GM13977 (cell line): ENCODE results near the gene CACNA2D3.

Experiments used
- DNase-seq: peaks from one replicate; pipeline ENCODE4 v3.0.0; 2012; ENCODE audit warnings: low spot score
- in situ Hi-C: fragments of 300-500 bp; cut with MboI; formaldehyde crosslinking; loops from one replicate; pipeline ENCODE4 v1.12.0; 2022; ENCODE audit warnings: low sequenced_read_pairs, low pct_unique_long_range_greater_than_20kb, mixed read lengths, inconsistent platforms; ENCODE audit not compliant: unreplicated experiment
- TF ChIP-seq, protein P1 (sequence below): IDR thresholded peaks from 2 replicates; pipeline ENCODE4 v1.5.1; 2012; ENCODE audit warnings: mild to moderate bottlenecking, control low read depth; ENCODE audit not compliant: insufficient read depth; ENCODE audit errors: extremely low read depth, missing control alignments

The CACNA2D3 gene

DNA sequence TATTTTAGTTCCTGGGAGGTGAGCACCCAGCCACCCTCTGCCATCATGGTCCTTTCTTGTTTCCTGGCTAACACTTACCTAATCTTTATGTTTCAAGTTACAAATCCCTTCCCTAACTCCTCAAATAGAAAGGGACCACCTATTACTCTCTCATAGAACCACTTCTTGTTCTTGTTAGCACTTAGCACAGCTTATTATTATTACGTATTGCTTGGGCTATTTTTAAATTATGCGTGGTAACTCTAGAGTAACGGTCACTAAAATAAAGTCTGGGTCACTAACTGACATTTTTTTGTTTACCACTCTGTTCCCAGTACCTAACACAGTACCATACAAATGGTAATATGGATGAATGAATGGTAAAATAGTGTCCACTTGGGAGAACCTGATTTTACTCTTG lies 663.6 kb downstream of the CACNA2D3 start:
- DNase-seq: no peak
- TF ChIP-seq, protein P1, sequence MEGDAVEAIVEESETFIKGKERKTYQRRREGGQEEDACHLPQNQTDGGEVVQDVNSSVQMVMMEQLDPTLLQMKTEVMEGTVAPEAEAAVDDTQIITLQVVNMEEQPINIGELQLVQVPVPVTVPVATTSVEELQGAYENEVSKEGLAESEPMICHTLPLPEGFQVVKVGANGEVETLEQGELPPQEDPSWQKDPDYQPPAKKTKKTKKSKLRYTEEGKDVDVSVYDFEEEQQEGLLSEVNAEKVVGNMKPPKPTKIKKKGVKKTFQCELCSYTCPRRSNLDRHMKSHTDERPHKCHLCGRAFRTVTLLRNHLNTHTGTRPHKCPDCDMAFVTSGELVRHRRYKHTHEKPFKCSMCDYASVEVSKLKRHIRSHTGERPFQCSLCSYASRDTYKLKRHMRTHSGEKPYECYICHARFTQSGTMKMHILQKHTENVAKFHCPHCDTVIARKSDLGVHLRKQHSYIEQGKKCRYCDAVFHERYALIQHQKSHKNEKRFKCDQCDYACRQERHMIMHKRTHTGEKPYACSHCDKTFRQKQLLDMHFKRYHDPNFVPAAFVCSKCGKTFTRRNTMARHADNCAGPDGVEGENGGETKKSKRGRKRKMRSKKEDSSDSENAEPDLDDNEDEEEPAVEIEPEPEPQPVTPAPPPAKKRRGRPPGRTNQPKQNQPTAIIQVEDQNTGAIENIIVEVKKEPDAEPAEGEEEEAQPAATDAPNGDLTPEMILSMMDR: no peak
- in situ Hi-C loops: no loop called here

DNA sequence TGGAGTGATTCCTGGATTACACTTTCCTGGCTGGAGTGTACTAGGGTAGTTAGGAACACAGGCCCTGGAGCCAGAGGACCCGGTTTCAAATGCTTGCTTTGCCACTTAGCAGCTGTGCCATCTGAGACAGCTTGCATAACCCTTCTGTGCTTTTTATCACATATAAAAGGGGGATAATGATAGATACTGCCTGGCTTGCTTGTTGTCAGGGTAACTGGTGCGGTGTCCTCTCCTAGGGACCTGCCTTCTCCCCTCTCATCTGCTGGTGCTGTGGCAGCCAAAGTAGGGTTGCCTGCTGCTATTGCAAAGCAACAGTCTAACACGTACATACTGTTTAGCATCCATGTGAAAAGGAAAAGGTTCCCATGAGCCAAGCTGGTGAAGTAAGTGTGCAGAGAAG lies 667.7 kb downstream of the CACNA2D3 start:
- in situ Hi-C loops: no loop called here
- DNase-seq: no peak
- TF ChIP-seq, protein P1: no peak

DNA sequence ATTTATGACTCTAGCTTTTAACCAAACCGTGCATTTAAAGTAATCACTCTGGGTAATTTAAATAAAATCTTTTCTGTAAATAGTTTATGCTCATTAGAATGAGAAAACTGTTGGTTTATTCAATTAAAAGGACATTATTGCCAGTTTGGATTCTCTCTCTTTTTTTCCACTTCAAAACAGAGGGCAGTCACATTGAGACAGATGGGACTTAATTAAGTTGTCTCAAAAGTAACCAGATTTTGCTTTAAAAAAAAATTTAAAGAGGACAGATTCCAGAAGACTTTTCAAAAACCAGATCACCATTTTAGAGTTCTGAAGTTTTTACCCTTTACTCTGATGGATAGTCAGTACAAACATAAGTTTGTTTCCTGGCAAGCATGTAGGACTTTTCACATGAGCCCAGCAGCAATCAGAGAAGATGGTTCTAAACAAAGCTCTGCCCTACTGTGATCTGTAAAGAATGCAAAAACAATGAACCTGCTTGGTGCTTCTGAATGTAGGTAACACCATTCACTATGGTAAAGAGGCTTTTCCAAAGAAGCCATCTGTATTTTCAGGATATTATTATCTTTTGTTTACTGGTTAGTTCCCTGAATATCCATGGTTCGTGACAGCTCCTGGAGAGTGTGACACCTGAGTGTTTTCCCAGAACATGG lies 669.3 kb downstream of the CACNA2D3 start:
- TF ChIP-seq, protein P1: no peak
- in situ Hi-C loops: no loop called here
- DNase-seq: no peak

DNA sequence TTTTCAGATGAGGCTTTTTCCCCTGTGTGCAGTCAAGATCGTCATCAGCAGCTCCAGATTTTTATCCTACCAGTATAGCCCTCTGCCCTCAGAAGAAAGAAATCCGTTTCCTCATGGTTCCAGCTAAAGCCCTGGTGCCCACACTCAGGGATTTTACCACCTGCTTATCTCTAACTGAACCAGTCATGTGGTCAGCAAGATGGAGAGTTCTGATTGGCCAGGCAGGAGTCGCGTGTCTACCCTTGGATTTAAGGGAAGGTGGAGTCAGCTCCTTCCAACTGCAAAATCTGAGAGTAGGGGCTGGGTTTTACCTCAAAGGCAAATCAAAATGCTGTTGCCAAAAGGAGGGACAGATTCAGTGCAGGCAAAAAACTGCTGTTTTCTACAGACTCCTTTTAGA lies 670.2 kb downstream of the CACNA2D3 start:
- in situ Hi-C loops: no loop called here
- no peak for DNase-seq
- TF ChIP-seq, protein P1: no peak

DNA sequence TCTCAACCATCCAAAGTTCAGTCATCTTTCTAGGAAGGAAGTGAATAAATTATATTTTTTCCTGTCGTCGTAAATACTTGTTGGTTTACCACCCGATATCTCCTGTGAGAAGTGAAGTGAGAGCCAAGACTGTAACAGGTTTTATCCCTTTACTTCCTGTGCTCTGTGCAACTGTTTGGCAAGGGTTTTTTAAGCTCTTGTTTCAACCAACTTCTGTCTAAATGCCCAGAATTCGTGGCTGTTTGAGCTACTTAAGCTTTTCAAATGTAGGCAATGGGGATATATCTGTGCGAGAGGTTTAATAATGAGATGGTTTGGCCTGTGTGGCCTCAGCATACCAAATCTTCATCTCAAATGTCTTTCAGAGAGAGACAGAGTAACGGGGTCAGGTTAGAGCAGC lies 670.8 kb downstream of the CACNA2D3 start:
- DNase-seq: no peak
- in situ Hi-C loops: no loop called here
- TF ChIP-seq, protein P1: no peak

DNA sequence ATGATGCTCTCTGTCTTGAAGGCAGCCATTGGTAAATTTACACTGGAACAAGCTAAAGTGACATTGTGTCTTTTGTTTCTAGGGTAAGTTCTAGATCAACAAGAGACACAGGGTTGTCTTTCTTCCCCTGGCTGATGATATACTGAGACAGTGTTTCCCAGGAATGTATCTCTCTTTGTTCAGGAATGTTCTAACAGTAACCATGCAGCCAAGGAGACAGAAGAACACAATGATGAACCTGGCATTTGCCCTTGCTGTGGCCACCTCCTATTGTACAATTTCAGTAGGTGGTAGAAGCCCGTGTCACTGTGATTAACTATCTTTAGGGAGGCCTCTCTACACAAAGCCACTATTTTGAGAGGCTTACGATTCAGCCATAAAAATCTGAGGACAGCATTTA lies 674.8 kb downstream of the CACNA2D3 start:
- no peak for DNase-seq
- in situ Hi-C loops: no loop called here
- TF ChIP-seq, protein P1: no peak
